GM19351 (cell line): ENCODE measurements around the gene INHBE.

Experiments
- ATAC-seq: cut with Tn5 transposase; IDR thresholded peaks from one replicate; pipeline ENCODE4 v1.9.1; 2021; ENCODE audit warnings: mild to moderate bottlenecking, moderate library complexity; ENCODE audit not compliant: unreplicated experiment

Gene INHBE

DNA sequence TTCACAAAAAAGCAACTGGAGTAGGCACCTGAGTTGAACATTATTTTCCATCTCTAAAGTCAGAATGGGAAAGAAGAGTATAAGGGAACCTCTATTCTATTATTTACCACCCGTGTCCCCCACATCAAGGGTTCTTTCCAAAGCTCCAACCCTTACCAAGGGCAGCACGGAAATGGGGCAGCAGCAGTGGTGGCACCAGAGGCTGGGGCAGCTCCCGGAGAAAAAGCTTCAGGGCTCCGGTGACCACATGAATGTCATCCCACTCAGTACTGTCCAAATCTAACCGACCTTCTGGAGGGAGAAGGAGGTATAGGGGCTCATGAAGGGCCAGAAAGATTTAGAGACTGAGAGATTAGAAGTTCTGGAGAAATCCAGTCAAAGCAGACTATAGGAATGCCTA is 18.8 kb downstream of the INHBE start:
- no peak for ATAC-seq

DNA sequence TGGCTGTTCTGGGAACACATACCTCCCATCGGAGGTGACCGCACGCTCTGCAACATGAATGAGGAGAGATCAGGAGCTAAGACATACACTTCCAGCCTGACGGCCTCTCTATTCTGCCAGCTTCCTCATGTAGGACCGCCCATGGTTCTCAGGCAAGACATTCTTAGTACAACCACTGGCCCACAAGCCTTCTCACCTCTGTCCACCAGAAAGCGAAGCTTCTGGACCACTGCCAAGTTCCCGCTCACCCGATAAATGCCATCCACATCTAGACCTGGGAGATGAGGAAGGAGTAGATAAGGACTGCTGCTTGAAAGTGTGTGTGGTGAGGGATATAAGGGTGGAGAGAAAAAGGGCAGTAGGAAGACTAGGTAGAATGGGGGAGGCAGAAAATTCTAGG is 19.3 kb downstream of the INHBE start:
- ATAC-seq = no peak

DNA sequence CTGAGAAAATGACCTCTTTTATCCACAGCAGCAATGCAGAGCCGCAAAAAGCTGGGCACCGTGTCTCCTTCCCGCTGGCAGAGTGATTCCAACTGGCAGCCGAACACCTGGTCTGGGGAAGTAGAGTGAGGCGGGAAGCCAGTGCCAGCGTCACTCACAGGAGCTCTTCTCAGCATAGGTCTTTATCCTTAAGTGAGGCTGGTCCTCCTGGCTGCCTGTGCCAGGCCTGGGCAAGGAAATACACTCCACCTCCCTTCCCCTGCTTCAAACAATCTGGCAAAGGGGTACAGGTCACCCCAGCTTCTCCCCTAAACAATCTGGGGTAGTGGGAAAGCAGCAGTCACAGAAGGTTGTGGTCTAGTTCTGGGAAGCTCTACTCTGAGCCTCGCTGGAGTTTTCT is 19.8 kb downstream of the INHBE start:
- no peak for ATAC-seq

DNA sequence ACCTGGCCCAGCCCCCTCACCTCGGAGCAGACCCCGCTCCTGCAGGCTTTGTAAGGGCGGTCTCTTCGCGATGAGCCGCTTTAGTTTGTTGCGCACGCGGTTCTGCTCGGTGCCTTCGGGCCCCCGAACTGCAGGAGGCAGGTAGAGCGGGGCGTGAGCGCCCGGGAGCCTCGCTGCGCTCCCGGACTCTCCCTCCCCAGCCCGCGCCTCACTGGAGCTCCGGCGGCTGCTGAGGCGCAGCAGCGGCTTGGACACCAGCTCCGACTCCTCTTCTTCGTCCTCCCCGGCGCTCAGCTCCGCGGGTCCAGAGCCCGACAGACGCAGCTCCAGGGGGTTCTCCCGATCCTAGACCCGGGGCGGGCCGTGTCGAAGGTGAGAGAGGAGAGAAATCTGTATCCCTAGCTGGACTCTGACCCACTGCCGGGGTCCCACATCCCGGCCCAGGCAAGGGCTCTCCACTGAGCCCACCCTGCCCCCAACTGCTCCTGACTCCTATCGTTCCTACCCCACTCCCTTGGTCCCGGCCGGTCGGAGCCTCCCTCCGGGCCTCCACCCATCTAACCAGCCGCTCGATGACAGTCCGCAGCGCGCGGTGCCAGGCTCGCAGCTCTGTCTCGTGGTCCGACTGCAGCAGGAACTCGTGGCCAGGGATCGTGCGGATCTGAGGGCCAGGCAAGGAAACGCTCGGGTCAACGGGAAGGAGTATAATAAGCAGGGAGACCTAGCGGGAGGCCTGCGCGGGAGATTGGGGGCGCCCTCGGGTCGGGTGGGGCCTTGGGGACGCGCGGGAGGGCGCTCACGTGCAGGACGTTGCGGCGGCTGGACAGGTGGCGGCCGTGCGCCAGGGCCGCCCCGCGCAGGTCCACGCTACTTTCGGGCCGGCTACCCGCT is 20.4 kb downstream of the INHBE start:
- no peak for ATAC-seq

DNA sequence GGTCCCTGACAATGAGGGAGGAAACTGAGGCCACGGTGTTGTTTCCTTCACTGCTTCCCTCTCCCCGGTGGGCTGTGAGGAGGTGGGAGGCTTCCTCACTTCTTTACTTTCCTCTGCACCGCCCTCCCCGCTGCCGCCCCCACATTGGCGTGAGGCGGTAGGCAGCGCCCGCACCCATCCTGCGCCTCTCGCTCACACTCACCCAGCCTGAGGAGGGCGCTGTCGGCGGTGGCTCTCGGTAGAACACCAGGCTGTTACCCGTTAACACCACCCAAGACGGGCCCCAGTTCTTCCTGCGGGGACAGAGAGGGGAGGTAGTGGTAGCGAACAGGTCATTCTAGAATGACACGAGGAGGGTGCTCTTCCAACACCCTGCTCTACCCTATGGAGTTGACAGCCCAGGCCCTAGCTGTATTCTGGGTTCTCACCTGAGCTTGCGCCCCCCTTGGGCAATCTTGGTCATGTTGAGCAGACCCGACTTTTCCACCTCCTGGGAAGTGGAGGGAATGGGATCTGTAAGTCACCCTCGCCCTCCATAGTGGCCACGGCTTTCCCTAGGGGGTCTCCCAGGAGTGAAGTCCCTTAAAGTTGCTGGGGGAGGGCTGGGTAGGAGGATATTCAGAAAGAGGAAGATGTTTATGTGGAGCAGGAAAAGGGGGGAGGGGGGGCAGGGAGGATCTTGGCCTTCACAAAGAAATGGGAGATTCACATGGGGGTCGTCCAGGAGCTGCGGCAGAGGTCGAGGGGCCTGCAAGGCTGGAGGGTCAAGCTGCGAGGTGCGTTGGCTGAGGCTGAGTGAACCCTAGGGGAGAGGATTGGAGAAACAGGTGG is 21.3 kb downstream of the INHBE start:
- ATAC-seq = peak; percentile 47

DNA sequence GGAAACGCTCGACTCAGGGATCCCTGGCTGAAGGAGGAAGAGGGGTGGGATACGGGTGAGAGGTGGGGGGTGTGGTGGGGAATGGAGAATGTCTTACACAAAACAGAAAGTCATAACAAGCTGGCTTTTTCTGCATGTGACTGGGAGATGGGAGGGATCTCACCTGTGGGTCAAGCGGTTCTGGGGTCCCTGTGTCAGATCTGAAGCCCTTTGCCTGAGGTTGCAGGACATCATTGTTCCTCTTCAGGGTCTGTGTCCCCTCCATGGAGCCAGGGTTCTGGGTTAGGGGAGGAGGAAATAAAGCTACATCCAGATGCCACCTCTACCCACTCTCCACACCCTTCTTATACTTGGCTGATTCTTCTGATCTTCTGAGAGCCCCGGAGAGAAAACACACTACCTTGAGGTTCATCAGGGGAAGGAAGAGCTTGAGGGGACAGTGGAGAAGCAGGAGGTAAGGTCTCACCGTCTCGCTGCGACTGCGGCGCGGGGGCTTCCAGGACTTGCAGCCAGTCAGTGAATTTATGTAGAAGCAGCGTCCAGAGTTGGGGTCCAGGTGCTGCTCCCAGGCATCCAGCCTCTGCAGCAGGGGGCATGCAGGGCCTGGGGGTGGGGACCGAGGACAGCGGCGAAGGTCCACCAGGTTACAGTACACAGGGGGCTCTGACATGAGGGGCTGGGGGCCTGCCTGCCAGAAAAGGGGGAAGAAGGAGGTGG is 22.0 kb downstream of the INHBE start:
- ATAC-seq = no peak

DNA sequence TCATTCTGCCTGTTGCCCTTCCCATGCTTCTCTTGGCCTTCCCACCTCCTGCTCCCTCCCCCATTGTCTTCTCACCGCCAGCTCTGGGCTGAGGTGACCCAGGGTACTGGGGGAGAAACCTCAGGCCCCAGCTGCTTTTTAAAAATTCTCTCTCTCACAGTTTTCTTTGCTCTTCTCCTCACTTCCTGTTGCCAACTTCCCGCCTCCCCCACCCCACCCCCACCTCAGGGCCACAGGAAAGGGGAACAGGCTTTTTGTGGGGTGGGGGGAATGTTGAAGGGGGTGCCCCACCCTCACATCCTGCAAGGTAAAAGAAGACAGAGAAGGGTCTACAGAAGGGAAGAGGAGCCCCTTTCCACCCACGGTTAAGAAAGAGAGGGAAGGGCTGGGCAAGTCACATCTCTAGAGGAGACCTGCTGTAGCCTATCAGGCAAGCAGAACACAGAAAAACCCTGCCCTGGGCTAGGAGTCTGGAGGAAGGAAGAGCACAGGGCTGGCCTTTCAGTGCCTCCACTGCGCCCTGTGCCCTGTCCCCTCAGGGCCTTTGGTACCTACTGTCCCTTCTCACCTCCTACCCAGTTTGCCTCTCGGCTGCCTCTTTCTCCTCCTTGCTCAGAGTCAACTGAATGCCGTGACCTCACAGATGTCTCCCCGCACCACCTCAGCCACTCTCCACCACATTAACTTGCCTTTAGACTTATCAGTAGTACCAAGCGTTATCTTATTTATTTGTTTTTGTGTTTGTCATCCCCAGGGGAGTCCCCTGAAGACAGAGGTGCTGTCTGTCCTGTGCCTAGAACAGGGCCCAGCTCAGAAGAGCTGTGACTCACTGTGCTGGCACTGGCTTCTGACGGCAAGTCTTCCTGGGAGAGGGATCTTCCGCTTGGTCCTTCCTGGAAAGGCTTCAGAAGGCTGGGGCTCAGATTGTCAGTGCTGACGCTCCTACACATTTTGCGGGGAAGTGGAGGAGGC is 22.9 kb downstream of the INHBE start:
- peak; percentile 34 for ATAC-seq

DNA sequence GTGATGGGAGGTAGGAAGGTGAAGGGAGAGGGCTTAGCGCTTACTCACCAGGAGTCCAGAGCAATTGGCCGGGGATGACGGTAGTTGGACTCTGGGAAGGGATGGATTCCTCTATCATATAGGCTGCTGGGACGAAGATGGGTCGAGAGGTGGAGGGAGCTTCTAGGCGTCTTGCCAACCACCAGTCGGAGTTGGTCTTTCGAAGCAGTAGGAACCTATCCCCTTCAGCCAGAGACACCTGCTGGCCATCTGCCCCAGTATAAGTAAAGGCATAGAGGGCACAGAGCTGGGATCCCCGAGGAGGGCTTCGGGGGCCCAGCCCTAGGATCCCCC is 23.9 kb downstream of the INHBE start:
- ATAC-seq = no peak

DNA sequence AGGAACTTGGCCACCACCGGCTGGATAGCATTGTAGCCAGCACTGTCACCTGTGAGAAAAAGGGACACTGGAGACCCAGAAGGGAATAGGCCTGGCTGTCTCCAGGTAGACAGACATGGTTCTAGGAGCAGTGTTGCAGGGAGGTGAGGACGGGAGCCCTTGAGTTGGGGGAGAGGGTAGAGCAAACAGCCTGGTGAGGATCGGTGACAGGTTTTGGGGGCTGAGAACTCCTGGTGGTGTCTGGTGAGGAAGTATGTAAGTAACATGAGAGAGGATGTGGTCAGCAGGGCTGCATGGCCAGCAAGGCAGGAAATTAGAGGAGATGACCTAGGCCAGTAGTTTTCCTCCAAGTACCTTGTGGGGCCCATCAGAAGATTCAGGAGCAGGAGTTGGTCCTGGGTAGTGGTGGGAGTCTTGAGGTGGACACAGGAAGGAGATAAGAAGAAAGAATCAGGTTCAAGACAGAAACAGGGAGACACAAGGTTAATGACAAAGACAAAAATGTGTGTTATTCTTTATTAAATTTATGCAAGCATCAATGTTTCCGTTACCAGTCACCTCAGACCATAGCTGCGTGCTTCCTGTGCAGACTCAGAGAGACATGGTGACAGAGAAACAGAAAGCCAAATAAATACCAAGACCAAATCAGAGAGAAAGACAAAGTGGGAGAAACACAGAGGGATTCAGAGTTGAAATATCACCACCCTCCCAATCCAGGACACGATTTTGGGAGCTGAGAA is 24.4 kb downstream of the INHBE start, which contains the start of gene ARHGAP9:
Gene ARHGAP9, minus strand, starts transcription at position 491 of the 740 bp plus-strand sequence. Its CDS starts 460 bp downstream, at position 31.
- peak; percentile 44 for ATAC-seq

DNA sequence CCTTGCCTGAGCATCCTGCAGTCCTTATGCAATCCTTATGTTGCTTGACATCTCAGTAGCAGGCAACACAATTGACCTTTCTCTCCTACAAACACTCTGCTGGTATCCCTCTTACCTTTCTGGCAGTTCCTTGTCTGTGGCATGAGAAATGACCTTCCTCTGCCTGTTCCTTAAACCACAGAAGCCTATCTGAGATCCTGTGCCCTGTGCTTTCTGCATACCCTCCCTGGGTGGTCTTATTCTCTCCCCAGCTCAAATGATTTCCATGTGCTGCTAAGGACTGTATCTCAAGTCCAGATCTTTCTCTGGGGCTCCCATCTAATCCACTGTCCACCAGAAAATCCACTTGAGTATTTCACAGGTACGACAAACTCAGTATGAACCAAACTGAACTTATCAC is 26.6 kb downstream of the INHBE start:
- no peak for ATAC-seq

DNA sequence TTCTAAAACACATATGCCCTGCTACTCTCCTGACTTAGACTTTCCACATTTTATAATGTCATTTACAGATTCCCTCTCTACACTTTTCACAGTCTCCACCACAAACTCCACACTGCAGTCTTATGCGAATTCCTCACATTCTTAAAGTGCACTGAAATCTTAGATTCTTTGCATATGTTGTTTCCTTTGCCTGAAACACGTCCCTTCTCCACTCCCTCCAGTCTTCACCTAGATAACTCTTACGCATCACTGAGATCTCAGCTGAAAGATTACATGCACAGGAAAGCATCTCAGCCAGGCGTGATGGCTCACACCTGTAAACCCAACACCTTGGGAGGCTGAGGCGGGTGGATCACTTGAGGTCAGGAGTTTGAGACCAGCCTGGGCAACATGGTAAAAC is 28.4 kb downstream of the INHBE start:
- no peak for ATAC-seq

DNA sequence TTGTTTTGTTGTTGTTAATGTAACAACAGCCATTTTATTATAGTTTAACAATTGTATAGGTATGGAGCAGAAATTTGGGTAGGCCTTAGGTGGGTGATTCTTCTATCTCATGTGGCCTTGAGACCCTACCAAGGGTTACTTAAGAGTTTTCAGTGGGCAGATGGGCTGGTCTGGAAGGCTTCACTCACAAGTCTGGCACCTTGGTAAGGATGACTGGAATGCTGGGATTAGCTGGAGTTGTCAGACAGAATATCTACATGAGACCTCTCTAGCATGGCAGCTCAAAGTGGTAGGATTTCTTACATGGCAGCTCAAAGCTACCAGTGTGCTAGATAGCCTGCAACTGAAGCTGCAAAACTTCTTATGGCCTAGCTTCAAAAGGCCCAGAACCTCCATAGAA is 30.6 kb downstream of the INHBE start:
- no peak for ATAC-seq

DNA sequence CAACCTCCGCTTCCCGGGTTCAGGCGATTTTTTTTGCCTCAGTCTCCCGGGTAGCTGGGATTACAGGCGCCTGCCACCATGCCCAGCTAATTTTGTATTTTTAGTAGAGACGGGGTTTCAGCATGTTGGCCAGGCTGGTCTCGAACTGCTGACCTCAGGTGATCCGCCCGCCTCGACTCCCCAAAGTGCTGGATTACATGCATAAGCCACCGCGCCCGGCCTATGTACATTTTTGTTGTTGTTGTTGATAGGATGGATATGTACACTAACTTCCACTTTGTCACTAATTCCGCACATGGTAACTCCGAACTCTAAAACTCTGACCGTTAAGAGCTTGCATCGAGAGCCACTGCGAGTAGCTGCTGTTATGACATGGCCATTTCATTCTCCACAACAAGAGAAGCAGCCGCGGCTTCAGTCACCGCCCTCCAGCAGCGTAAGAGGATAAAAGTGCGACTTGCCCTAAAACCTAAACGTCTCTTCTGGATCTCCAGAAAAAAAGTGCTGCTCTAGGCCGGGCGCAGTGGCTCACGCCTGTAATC is 32.0 kb downstream of the INHBE start:
- ATAC-seq = no peak

DNA sequence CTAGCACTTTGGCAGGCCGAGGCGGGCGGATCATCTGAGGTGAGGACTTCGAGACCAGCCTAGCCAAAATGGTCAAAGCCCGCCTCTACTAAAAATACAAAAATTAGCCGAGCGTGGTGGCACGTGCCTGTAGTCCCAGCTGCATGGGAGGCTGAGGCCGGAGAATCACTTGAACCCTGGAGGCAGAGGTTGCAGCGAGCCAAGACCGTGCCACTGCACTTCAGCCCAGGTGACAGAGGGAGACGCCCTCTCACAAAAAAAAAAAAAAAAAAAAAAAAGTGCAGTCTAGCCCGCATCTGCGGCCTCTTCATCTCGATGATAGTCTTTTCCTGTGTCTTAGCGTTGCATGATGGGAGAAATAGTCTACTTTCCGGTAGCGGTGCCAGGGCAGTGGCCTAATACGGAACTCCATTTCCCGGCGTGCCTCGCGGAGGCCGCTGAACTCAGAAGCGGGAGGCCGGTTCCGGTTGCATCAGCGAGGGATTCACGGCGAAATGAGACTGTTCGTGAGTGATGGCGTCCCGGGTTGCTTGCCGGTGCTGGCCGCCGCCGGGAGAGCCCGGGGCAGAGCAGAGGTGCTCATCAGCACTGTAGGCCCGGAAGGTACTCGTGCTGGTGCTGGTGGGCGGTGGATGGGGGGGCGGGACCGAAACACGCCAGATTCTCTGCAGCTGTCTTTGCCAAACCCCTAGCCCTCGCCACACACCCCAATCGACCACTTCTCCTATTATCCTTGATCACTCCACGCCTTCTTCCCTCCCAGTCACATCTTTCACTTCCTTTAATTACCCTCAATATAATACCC is 32.7 kb downstream of the INHBE start, which contains the start of gene MARS1:
Gene MARS1, plus strand, starts transcription at position 472 of the 805 bp plus-strand sequence. Its CDS starts 23 bp downstream, at position 495.
- peak; percentile 99 for ATAC-seq

DNA sequence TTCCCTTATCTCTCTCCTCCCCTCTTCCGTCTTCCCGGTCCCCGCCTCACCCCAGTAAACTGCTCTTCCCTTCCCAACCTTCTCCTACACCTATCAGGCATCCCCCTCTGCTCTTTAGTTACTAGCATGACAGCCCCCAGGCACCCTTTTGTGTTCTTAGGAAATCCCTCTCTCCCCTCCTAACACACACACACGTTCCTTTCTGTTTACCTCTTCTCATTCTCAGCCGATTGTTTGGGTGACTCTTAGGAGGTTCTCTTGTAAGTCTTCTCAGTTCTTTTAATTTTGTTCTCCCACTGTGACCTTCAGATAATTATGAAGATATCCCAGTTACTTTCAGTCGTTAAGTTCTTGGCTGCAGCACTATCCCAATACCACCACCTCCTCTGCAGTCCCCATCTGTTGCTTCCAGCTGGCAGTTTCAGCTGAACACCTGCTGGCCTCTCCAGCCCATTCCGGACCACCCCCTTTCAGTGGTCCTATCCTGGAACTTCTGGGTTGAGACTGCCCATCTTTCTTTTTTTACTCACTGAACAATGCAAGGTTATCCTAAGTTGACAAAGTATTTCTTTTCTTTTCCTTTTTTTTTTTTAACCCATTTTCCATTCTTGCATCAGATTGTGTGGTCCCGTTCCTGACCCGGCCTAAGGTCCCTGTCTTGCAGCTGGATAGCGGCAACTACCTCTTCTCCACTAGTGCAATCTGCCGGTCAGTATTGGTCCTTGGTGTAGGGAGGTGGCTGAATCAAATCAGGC is 33.5 kb downstream of the INHBE start:
- no peak for ATAC-seq

DNA sequence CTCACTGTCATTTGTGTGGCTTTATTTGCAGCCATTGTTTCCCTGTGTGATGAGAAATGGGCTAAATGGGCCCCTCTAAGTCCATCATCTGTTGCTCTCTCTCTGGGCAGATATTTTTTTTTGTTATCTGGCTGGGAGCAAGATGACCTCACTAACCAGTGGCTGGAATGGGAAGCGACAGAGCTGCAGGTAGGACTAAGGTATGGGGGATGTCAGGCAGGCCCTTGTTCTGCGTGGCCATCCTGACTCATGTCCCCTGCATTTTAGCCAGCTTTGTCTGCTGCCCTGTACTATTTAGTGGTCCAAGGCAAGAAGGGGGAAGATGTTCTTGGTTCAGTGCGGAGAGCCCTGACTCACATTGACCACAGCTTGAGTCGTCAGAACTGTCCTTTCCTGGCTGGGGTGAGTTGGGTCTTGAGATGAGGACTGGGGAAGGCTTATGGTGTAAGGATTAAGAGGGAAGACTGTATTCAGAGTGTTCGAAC is 34.1 kb downstream of the INHBE start:
- no peak for ATAC-seq

DNA sequence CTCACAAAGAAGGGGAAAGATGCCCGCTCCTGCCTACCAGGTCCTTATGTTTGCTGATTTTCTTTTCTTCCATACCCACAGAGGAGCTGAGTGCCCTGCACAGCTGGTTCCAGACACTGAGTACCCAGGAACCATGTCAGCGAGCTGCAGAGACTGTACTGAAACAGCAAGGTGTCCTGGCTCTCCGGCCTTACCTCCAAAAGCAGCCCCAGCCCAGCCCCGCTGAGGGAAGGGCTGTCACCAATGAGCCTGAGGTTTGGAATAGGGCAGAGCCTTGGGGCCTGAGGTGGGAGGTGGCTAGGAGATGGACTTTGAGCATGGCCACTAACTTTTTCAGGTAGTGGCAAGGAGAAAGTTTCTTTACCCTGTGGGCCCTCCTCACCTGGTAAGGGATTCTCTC is 35.0 kb downstream of the INHBE start:
- no peak for ATAC-seq
